Activated T-cell treated with anti-CD3 and anti-CD28 coated beads for 48 hours (primary cell): Measurements from ENCODE around the gene DNAJB13.
A peak's percentile ranks its signal among the peaks of the same experiment; 100 is the strongest.

Experiments used
- DNase-seq: peaks from one replicate; pipeline ENCODE4 v3.0.0-alpha.2; 2020; ENCODE audit warnings: low read depth

DNAJB13 gene

GRCh38 chr11:74000307-74001133, 49.7 kb downstream of the DNAJB13 start:
- DNase-seq: no peak

DNA sequence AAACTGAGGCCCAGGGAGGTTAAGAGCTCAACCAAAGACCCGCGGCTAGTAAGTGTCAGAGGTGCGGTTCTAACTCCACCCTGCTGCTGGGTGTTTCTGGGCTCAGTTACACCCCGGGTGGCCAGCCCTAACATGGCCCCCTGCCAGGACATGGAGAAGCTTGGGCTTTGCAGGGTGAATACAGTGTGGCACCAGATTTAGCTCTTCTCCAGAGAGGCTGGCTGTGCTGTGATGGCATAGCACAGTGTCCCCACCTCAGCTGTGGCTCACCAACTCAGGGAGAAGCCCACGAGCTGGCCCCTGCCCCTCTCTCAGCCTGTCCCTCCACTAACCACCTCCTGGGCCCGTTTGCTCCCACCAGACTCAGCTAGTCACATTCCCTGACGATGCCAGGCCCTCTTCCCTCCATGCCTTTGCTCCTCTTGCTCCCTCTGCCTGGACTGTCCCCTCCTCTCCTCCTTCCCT, 51.0 kb downstream of the DNAJB13 start:
- no peak for DNase-seq

DNA sequence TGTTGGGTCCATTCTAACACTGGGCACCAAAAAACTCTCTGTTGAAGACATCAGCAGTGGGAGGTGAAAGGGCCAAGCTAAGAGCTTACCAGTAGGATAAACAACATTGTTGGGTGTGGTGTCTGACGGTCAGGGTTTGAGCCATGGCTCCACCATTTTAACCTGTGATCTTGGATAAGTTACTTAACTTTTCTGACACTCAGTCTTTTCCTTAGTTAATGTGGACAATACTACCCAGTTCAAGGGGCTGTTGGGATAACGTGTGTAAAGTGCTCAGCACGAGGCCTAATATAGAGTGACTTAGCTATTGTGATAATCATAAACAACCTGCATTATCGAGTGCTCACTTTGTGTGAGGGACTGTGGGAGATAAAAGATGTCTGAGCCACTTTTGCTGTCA, 52.0 kb downstream of the DNAJB13 start:
- DNase-seq: no peak

- no peak for DNase-seq
Observed at GRCh38 chr11:74004046-74004695, 53.3 kb downstream of the DNAJB13 start.

GRCh38 chr11:74004759-74005615, 54.2 kb downstream of the DNAJB13 start:
- DNase-seq: peak; percentile 73

DNA sequence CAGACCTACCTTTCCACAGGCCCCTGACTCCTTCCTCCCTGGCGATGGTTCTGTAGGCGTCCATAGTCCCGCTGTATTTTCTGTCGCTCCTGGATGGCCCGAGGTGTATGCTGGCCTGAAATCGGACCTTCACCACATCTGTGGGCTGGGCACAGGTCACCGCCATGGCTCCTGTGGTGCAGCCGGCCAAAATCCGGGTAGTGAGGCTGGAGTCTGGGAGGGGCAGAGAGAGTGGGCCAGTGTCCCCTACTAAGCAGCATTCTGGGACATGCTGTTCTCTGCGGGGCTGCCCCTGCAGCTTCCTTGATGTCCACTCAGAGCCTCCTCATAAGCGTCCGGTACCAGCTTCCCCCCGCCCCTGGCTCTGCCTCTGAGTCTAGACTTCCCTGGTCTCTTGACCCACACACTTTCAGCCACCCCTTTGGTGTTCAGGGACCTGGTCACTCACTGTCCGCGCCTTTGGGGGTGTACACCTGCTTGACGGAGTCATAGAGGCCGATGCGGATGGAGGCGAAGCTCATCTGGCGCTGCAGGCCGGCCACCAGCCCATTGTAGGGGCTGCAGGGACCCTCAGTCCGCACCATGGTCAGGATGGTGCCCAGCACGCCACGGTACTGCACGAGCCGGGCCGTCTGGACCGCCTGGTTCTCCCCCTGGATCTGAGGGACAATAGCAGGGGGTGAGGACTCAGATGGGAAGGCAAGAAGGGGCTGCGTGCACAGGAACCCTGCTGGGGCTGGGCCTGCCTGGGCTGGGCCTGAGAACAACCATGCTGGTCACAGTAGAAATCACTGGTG, 55.1 kb downstream of the DNAJB13 start:
- DNase-seq: no peak

GRCh38 chr11:74006743-74007304, 56.0 kb downstream of the DNAJB13 start:
- no peak for DNase-seq

DNA sequence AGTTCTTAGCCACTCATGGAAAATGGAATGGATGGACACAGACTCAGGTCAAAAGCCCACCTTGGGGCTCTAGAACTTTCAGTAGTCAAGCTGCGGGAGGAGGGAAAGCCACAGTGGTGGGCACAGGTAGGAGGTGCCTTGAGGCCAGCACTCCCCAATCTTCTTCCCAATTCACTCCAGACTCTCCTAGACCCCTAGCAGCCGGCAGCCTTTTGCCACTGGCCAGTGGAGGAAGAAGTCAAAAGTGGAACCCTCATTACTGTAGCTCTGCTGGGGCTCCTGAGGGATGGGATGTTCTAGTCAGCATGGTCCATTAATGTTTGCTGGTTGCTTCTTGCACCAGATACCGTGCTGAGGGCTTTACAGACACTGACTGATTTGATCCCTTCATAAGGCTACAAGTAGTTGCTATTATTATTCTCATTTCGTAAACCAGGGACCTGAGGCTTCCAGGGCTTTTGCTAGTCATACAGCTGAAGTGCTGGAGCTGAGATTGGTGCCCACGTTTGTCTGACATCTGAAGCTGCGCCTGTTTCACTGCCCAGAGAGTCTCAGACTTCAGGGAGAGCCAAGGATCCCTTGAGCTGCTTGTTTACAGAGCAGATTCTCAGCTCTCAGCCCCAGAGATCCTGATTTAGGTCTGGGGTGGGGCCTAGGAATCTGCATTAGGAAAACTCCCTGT, 57.0 kb downstream of the DNAJB13 start:
- no peak for DNase-seq

DNA sequence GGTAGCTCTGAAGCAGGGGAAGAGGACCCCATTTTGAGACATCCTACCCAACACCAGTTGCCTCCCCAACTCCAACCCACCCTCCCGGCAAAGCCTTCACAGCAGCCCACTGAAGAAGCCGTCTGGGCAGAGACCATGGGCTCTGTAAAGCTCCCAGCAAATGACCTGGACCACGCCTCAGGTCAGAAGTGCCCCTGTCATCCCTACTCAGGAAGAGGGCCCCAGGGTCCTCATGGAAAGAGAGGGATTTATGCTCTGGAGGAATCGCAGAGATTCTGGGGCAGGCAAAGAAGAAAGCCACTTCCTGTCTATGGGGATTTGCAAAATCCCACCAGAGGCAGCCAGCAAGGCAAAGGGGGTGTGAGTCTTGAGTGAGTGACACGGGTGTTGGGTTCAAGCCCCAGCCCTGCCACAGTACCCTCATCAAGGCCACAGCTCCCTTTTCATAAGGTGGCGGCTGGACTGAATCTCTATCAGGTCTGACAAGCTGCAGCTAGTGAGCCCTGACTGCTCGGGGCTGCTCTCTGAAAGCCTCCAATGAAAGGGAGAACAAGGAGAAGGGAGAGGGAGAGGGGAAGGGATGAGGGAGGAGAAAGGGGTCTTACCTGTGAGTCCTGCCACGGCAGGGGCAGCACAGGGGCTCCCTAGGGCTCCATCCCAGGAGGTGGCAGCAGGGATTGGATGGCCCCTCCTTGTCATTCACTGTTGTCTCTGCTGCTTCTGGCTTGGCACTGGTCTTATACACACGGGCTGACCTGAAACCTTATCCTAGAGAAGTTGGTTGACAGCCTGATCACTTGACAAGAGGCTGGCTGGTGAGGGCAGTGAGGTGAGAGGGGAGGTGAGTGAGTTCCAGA, 57.8 kb downstream of the DNAJB13 start, which contains the start of gene UCP3:
Gene UCP3, minus strand, starts transcription at position 713 of the 857 bp plus-strand sequence. CDS start 2,043 bp downstream, outside the sequence.
- DNase-seq: no peak

DNA sequence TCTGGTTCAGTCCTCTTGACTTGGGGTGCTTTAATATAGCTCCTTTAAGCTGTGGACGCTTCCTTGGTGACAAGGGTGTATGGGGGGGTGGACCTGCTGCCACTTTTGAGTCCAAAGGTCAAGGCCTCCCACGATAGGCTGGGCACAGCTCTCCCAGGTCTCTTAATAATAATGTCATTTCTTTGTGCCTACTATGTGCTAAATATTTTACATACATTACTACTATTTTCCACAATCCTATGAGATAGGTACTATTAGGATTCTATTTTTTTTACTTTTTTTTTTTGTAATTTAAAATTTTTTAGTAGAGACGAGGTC, 58.4 kb downstream of the DNAJB13 start:
- no peak for DNase-seq

DNA sequence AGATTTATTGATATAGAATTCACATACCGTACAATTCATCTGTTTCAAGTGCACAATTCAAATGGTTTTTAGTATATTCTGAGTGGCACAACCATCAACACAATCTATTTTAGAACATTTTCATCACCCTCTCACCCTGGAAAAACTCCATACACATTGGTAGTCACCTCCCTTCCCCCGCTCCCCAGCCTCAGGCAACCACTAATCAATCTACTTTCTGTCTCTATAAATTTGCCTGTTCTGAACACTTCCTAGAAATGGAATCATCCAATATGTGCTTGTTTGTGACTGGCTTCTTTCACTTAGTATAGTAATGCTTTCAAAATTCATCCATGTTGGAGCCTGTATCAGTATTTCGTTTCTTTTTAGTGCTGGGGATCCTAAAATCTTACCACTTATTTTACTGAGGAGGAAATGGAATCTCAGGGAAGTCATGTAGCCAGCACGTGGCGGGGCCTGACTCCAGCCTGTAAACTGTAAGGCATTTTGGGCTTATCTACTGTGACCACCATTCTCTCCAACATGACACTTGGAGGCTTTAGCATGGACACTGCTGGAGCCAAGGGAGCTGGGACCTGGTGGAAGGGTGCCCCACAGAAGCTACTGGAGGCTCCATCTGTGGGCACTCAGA, 59.0 kb downstream of the DNAJB13 start:
- DNase-seq: no peak

- no peak for DNase-seq
Observed at GRCh38 chr11:74010306-74011300, 59.8 kb downstream of the DNAJB13 start.

GRCh38 chr11:74011360-74012073, 60.7 kb downstream of the DNAJB13 start:
- peak; percentile 60 for DNase-seq

- no peak for DNase-seq
Observed at GRCh38 chr11:74012074-74012809, 61.4 kb downstream of the DNAJB13 start.

DNA sequence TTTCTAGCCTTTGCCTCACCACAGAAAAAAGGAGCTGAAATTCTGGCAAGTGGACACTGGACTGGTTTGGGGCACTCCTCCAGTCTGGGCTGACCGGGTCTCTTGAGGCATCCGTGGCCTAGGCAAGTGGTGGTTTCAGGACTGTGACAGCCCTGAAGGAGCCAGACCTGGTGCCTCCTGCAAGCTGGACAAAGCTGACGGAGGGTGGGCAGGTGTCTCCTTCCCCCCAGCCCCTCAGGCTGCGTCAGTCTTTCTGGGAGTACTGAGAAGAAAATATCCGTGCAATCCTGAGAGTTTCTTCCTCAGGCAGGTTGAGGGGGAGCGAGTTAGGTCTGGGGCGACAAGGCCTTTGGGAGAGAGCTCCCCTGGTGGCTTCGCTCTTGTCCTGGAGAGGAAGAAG, 62.3 kb downstream of the DNAJB13 start:
- DNase-seq: no peak

GRCh38 chr11:74014880-74015279, 64.1 kb downstream of the DNAJB13 start:
- no peak for DNase-seq
